Uterus (tissue), 2 donors: ENCODE data around the gene TMEM98.
"Not testable (repeated sequence)": the region's sequence is repeated elsewhere in the genome, so short reads cannot be mapped to it uniquely, and the experiment has no call there.

Source experiments
- CTCF ChIP-seq, 4 experiments: fragments of 200-600 bp in 2 of 4; fragments of 450-650 bp in 2 of 4; sonication (generic) in 2 of 4; IDR thresholded peaks; one replicate each; pipeline ENCODE4 v1.5.1; 2016 to 2019; ENCODE audit warnings: antibody characterized with exemption in 4 of 4, mild to moderate bottlenecking in 2 of 4, moderate library complexity in 1 of 4
- POLR2A ChIP-seq, 2 donors: fragments of 450-650 bp; IDR thresholded peaks; one replicate each; pipeline ENCODE4 v1.6.1; 2016; ENCODE audit warnings: antibody characterized with exemption in 2 of 2, mild to moderate bottlenecking in 1 of 2, moderate library complexity in 1 of 2

- not testable (repeated sequence) for TF ChIP-seq CTCF, POLR2A (IDR thresholded peaks at IDR 0.05)
Observed at GRCh38 chr17:32969231-32969630, 41.3 kb downstream of the TMEM98 start.
